CD4-positive, alpha-beta memory T cell (primary cell): ENCODE results near the gene ST3GAL4. TPM values are rescaled to one million over a fixed set of nuclear protein-coding genes. Genes with fewer than 3 reads are reported as not detected.
"Not testable (repeated sequence)": the region's sequence is repeated elsewhere in the genome, so short reads cannot be mapped to it uniquely, and the experiment has no call there.

Source experiments
- CTCF ChIA-PET: fragments of 350-600 bp; sonication (Branson Sonifier 250); formaldehyde crosslinking; loops from one replicate; lab custom pipeline; 2021; ENCODE audit warnings: inconsistent platforms; ENCODE audit not compliant: partially characterized antibody; lab: Charles Lee
- POLR2A ChIA-PET: fragments of 350-600 bp; sonication (Branson Sonifier 250); formaldehyde crosslinking; loops from one replicate; lab custom pipeline; 2021; ENCODE audit not compliant: partially characterized antibody; lab: Charles Lee
- DNase-seq, 5 donors: peaks; one replicate each; pipeline versions ENCODE4 v3.0.0 to v3.0.0-alpha.2; 2020 to 2022; ENCODE audit warnings: mixed read lengths in 1 of 5
- H3K27ac ChIP-seq: one replicate; pipeline ENCODE4 v1.7.0; 2013; ENCODE audit warnings: low read depth, low read length
- H3K27me3 ChIP-seq: 2 replicates; pipeline ENCODE4 v1.7.0; 2013; ENCODE audit warnings: mild to moderate bottlenecking, low read length, moderate library complexity; ENCODE audit not compliant: insufficient read depth
- H3K36me3 ChIP-seq: 2 replicates; pipeline ENCODE4 v1.7.0; 2013; ENCODE audit warnings: mild to moderate bottlenecking, low read length, moderate library complexity; ENCODE audit not compliant: insufficient read depth
- H3K4me1 ChIP-seq: 2 replicates; pipeline ENCODE4 v1.7.0; 2013; ENCODE audit warnings: mild to moderate bottlenecking, low read length, moderate library complexity; ENCODE audit not compliant: insufficient read depth
- H3K4me3 ChIP-seq, 2 donors: one replicate each; pipeline ENCODE4 v1.7.0; 2013; ENCODE audit warnings: low read length in 2 of 2, mild to moderate bottlenecking in 1 of 2
- H3K9me3 ChIP-seq, 2 donors: one replicate each; pipeline ENCODE4 v1.7.0; 2013; ENCODE audit warnings: low read length in 2 of 2, control low read depth in 1 of 2; ENCODE audit not compliant: control insufficient read depth in 1 of 2
- H3K27ac Mint-ChIP-seq, 7 donors: one replicate each; pipeline ENCODE4 v1.8.0; 2020 to 2021; ENCODE audit warnings: mixed read lengths in 7 of 7, mild to moderate bottlenecking in 6 of 7, inconsistent platforms in 3 of 7, moderate library complexity in 3 of 7
- H3K27me3 Mint-ChIP-seq, 2 donors: one replicate each; pipeline ENCODE4 v1.8.0; 2020 to 2021; ENCODE audit warnings: mixed read lengths in 2 of 2
- H3K36me3 Mint-ChIP-seq, 2 donors: one replicate each; pipeline ENCODE4 v1.8.0; 2020 to 2021; ENCODE audit warnings: mixed read lengths in 2 of 2, inconsistent platforms in 1 of 2, mild to moderate bottlenecking in 1 of 2
- H3K4me1 Mint-ChIP-seq, 4 donors: one replicate each; pipeline ENCODE4 v1.8.0; 2020 to 2021; ENCODE audit warnings: mixed read lengths in 4 of 4, mild to moderate bottlenecking in 1 of 4
- H3K4me3 Mint-ChIP-seq, 8 donors: one replicate each; pipeline ENCODE4 v1.8.0; 2020 to 2021; ENCODE audit warnings: mixed read lengths in 8 of 8, mild to moderate bottlenecking in 7 of 8, moderate library complexity in 6 of 8, inconsistent platforms in 3 of 8
- H3K9me3 Mint-ChIP-seq, 8 donors: one replicate each; pipeline ENCODE4 v1.8.0; 2020 to 2021; ENCODE audit warnings: mixed read lengths in 8 of 8, mild to moderate bottlenecking in 5 of 8, inconsistent platforms in 3 of 8, moderate library complexity in 1 of 8
- intact Hi-C: fragments of 100-400 bp; cut with micrococcal nuclease; formaldehyde crosslinking; loops from one replicate; pipeline ENCODE4 v1.15.1; 2023
- polyA plus RNA-seq, 2 donors: library from polyadenylated mRNA; unstranded; fragments of 300-500 nt; fragmentation: Illumina TruSeq; gene quantifications; one replicate each; pipeline ENCODE4 v1.2.3, GENCODE V29; 2021
- total RNA-seq, 2 experiments: library from RNA; stranded (reverse); gene quantifications; one replicate each; pipeline ENCODE4 v1.2.3, GENCODE V29; 2021

Gene ST3GAL4, protein sequence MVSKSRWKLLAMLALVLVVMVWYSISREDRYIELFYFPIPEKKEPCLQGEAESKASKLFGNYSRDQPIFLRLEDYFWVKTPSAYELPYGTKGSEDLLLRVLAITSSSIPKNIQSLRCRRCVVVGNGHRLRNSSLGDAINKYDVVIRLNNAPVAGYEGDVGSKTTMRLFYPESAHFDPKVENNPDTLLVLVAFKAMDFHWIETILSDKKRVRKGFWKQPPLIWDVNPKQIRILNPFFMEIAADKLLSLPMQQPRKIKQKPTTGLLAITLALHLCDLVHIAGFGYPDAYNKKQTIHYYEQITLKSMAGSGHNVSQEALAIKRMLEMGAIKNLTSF
- 1 to 10 TPM; 2.6 TPM for total RNA-seq
- polyA plus RNA-seq, result 1 to 10 TPM; 4.6 to 5.9 TPM

DNA sequence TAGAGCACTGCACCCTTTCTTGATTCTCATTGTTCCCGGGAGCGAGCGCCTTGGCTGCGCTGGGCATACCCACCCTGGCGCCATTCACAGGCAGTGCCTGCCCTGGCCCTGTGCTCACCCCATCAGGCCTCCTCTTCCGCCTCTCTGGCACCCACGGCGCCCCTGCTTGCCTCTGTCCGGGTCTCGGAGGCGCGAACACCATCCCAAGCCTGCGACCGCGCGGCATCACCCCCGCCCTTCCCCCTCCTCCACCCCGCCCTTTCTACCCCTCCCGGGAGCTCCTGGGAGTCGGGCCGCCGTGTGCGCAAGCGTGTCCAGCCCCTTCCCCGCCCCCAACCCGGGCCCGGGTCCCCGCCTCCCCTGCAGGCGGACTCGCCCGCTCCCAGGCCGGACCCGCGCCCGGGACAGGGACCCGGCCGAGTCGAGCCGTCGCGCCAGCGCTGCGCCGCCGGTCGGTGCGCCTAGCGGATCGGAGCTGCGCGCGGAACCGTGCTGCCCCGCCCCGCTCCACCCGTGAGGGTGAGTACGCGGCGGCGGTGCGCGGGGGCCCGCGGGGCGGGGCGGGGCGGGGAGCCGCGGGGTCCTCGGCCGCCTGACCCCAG is at the start of gene ST3GAL4:
Gene ST3GAL4, plus strand, starts transcription at position 363 of the 602 bp plus-strand sequence. CDS start 50,470 bp downstream, outside the sequence.
- intact Hi-C loops, result loop anchor here (5.0 kb wide), 2 partner anchors 43 to 73 kb away; partner anchors contain the start of gene TIRAP
- Histone ChIP-seq H3K4me3 (peak within 1 kb of the TSS; percentile 57 to 60), H3K9me3 (no peaks in the 10 kb centered on the region), H3K4me1 (peaks cover 20% of the 10 kb centered on the region), H3K27ac (peak within 1 kb of the TSS; percentile 60), H3K27me3 (no peaks in the 10 kb centered on the region), H3K36me3 (no peaks in the 10 kb centered on the region)
- Mint-ChIP-seq H3K27me3 (no peaks in the 10 kb centered on the region), H3K9me3 (no peaks in the 10 kb centered on the region), H3K27ac (peak within 1 kb of the TSS; percentile 10 to 86 (median 39)), H3K4me1 (peaks cover 12 to 38% (median 18%) of the 10 kb centered on the region in 4 donors), H3K4me3 (peak within 1 kb of the TSS; percentile 82 to 92 (median 88)), H3K36me3 (peaks cover 0 to 1% of the 10 kb centered on the region in 2 donors)
- DNase-seq, result peak; percentile 38 to 60 (median 51)
- CTCF ChIA-PET, result no interaction called here
- POLR2A ChIA-PET, result interaction anchor here (0.6 to 1.4 kb wide), 9 partner anchors 15 to 763 kb away, joined by 3 to 4 read pairs (median 3); partner anchors contain the start of genes DCPS, FAM118B, FOXRED1 and HYLS1

DNA sequence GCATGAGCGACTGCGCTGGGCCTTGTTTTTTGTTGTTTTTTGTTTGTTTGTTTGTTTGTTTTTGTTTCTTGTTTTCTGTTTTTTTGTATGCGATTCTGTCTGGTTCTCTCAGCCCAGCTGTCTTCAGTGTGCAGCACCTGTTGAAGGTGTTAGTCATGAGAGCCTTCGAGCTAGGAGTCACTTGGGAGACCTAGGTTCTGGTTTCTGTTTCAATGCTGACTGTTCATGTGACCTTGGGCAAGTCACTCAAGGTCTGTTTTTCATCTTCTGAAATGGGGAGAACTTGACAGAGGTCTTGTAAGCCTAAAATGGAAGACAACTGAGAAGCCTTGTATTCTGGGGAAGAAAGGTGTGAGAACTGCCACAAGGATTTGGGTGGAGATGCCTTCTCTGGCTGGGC is 49.8 kb upstream of the ST3GAL4 start:
- DNase-seq, result no peak
- intact Hi-C loops, result no loop called here
- Histone ChIP-seq H3K4me1 (peaks cover 28% of the 10 kb centered on the region), H3K27me3 (no peaks in the 10 kb centered on the region), H3K27ac (no peak overlapping the region), H3K4me3 (no peak overlapping the region), H3K9me3 (no peaks in the 10 kb centered on the region), H3K36me3 (peaks cover 2% of the 10 kb centered on the region)
- POLR2A ChIA-PET, result interaction anchor here (1.1 to 2.8 kb wide), 3 partner anchors 10 to 37 kb away, joined by 3 to 39 read pairs (median 3); partner anchors contain the start of genes FOXRED1 and SRPRA
- CTCF ChIA-PET, result interaction anchor here (2.2 kb wide), 1 partner anchor 17 kb away, joined by 7 read pairs; no protein-coding TSS in a partner anchor
- H3K4me1 Mint-ChIP-seq, result peaks cover 26 to 54% (median 41%) of the 10 kb centered on the region in 4 donors
- H3K9me3 Mint-ChIP-seq, result no peaks in the 10 kb centered on the region
- no peaks in the 10 kb centered on the region for H3K27me3 Mint-ChIP-seq
- H3K27ac Mint-ChIP-seq, result peak overlapping the region; percentile 43 to 93 (median 85)
- peaks cover 17 to 47% of the 10 kb centered on the region in 2 donors for H3K36me3 Mint-ChIP-seq
- H3K4me3 Mint-ChIP-seq, result peak overlapping the region; percentile 40 to 82 (median 74)

DNA sequence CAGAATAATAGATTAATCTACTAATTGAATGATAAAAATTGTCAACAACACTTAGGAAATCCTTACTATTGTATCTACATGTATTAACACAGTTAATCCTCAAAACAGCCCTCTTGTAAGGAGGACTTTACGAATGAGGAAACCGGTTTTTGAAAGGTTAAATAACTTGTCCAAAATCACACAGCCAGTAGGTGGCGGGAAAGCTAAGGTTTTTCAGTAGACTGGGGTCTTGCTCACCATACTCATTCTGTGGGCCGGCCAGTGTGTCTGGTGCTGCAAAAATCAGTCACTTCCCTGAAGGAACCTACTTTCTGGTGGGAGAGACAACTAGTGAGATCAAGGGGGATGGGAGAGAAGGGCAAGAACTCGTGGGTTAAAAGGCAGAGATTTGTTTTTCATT is 47.8 kb upstream of the ST3GAL4 start:
- intact Hi-C loops, result no loop called here
- Mint-ChIP-seq H3K36me3 (peaks cover 17 to 59% of the 10 kb centered on the region in 2 donors), H3K9me3 (no peaks in the 10 kb centered on the region), H3K4me3 (peak overlapping the region in 1 of 8 donors; percentile 49), H3K27me3 (no peaks in the 10 kb centered on the region), H3K27ac (peak overlapping the region in 4 of 7 donors; percentile 2 to 62 (median 14)), H3K4me1 (peaks cover 31 to 63% (median 44%) of the 10 kb centered on the region in 4 donors)
- no peak overlapping the region for H3K27ac ChIP-seq
- DNase-seq, result no peak
- no peaks in the 10 kb centered on the region for H3K9me3 ChIP-seq
- H3K27me3 ChIP-seq, result no peaks in the 10 kb centered on the region
- CTCF ChIA-PET, result interaction anchor here (1.5 to 2.4 kb wide), 2 partner anchors 33 to 173 kb away, joined by 4 to 8 read pairs; no protein-coding TSS in a partner anchor
- no peak overlapping the region for H3K4me3 ChIP-seq
- H3K4me1 ChIP-seq, result peaks cover 28% of the 10 kb centered on the region
- POLR2A ChIA-PET, result no interaction called here
- peaks cover 10% of the 10 kb centered on the region for H3K36me3 ChIP-seq

- Histone ChIP-seq H3K9me3 (no peaks in the 10 kb centered on the region), H3K36me3 (peaks cover 10% of the 10 kb centered on the region), H3K4me1 (peaks cover 23% of the 10 kb centered on the region), H3K27ac (no peak overlapping the region), H3K27me3 (no peaks in the 10 kb centered on the region), H3K4me3 (no peak overlapping the region)
- intact Hi-C loops, result no loop called here
- no peak for DNase-seq
- CTCF ChIA-PET, result interaction anchor here (1.5 to 2.4 kb wide), 2 partner anchors 34 to 173 kb away, joined by 4 to 8 read pairs; no protein-coding TSS in a partner anchor
- no peaks in the 10 kb centered on the region for H3K9me3 Mint-ChIP-seq
- no peak overlapping the region for H3K27ac Mint-ChIP-seq
- peaks cover 29 to 57% (median 41%) of the 10 kb centered on the region in 4 donors for H3K4me1 Mint-ChIP-seq
- no peaks in the 10 kb centered on the region for H3K27me3 Mint-ChIP-seq
- POLR2A ChIA-PET, result no interaction called here
- H3K4me3 Mint-ChIP-seq, result no peak overlapping the region
- peaks cover 23 to 62% of the 10 kb centered on the region in 2 donors for H3K36me3 Mint-ChIP-seq
Observed at GRCh38 chr11:126308271-126308671, 47.2 kb upstream of the ST3GAL4 start.

- H3K9me3 ChIP-seq, H3K9me3 Mint-ChIP-seq, POLR2A ChIA-PET, H3K27me3 ChIP-seq, DNase-seq, H3K4me3 Mint-ChIP-seq, H3K36me3 ChIP-seq, intact Hi-C loops, H3K27ac ChIP-seq, H3K27me3 Mint-ChIP-seq, H3K4me3 ChIP-seq: not testable (repeated sequence)
- peaks cover 28 to 52% (median 37%) of the 10 kb centered on the region in 4 donors for H3K4me1 Mint-ChIP-seq
- H3K27ac Mint-ChIP-seq, result peak overlapping the region in 1 of 7 donors; percentile 56
- H3K4me1 ChIP-seq, result peaks cover 22% of the 10 kb centered on the region
- CTCF ChIA-PET, result interaction anchor here (1.5 to 2.8 kb wide), 3 partner anchors 10 to 172 kb away, joined by 4 to 13 read pairs (median 8); no protein-coding TSS in a partner anchor
- H3K36me3 Mint-ChIP-seq, result peaks cover 27 to 63% of the 10 kb centered on the region in 2 donors
Observed at GRCh38 chr11:126308771-126309170, 46.7 kb upstream of the ST3GAL4 start.

GRCh38 chr11:126310200-126310991 is 45.1 kb upstream of the ST3GAL4 start:
- peaks cover 15% of the 10 kb centered on the region for H3K4me1 ChIP-seq
- Mint-ChIP-seq H3K36me3 (peaks cover 36 to 60% of the 10 kb centered on the region in 2 donors), H3K27me3 (no peaks in the 10 kb centered on the region), H3K27ac (peak overlapping the region in 3 of 7 donors; percentile 8 to 65 (median 58)), H3K4me3 (no peak overlapping the region), H3K9me3 (no peaks in the 10 kb centered on the region), H3K4me1 (peaks cover 25 to 47% (median 33%) of the 10 kb centered on the region in 4 donors)
- no peaks in the 10 kb centered on the region for H3K9me3 ChIP-seq
- H3K36me3 ChIP-seq, result peaks cover 10% of the 10 kb centered on the region
- no peak overlapping the region for H3K4me3 ChIP-seq
- peak; percentile 31 to 47 (median 39) for DNase-seq
- no peaks in the 10 kb centered on the region for H3K27me3 ChIP-seq
- ChIA-PET CTCF (interaction anchor here (0.6 to 4.3 kb wide), 23 partner anchors 9 to 680 kb away, joined by 3 to 73 read pairs (median 4); partner anchors contain the start of genes HYLS1 and TIRAP), POLR2A (interaction anchor here (1.4 kb wide), 1 partner anchor 170 kb away, joined by 3 read pairs; no protein-coding TSS in a partner anchor)
- no peak overlapping the region for H3K27ac ChIP-seq
- intact Hi-C loops, result loop anchor here (5.0 kb wide), 1 partner anchor 47 kb away; the partner anchor contains the start of gene ST3GAL4
